NCI-H1417 (cell line): ENCODE results near the gene ANG.
"Not testable (repeated sequence)": the region's sequence is repeated elsewhere in the genome, so short reads cannot be mapped to it uniquely, and the experiment has no call there.

Experiments
- DNase-seq, 3 experiments: peaks; one replicate each; lab custom pipeline; 2025; lab: John Stamatoyannopoulos, UW

Gene ANG

DNA sequence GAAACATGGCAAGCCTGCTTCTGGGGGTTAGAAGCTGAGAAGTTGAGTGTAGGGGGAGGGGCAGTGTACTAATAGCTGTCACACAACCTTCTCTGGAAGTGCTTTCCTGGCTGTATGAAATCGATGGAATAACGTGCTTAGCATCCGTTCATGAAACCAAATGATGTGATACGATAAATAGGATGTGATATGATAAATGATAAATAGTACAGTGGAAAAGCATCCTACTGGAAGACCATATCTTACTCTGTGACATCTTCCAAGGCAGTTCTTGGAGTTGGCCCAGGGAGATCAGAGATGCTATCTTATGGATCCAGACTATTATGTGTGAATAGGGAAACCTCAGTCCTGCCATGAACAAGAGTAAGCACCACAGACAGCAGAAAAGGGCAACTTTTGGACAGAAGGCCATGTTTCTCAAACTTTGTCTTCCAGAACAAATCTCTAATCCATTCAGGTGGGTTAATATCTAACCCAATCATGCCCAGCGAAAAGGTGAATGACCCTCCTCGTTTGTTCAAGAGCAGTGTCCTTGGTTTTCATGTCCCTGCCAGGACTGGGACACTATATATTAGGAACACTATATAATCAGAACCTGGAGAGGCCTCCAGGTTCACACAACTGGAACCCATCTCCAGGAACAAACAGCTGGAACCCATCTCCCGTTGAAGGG is at the start of gene ANG:
Gene ANG (plus strand): TSS at position 598 of the 673 bp plus-strand sequence. CDS start 4,801 bp downstream, outside the sequence.
- DNase-seq = no peak

DNA sequence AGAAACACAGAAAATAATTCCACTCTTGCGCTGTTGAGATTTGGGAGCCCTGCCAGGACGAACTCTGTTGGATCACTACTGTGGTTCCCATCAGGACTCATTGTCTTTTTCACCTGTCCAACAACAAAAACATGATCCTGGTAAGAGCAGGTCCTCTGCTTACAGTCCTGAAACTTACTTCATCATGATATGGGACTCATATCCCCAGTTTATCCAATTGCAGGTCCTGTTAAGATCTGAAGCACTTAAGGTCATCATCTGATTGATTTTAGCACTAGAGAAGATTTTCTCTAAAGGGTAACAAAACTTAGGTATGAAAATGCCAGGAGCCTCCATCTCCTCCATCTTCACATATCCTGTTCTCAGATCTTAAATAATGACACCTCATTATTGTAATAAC is 47.0 kb upstream of the ANG start, which contains the start of gene OR6S1:
Gene OR6S1 (minus strand): TSS at position 101 of the 400 bp plus-strand sequence. CDS start 0 bp downstream, at position 101.
- DNase-seq = no peak

DNA sequence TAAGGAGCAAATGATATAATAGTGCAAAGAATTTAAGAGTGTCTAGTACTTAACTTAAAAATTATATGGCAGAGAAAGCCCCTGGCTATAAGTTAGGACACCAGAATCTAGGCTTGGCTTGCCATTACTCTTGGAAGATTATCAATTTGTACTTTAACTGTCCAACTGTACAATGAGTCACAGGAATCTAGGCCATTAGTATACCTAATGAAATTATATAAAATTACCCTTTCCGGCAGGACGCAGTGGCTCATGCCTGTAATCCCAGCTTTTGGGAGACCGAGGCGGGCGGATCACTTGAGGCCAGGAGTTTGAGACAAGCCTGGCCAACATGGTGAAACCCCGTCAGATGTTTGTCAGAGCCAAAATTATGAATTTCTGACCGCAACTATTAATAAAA is 46.4 kb upstream of the ANG start:
- DNase-seq = no peak

DNA sequence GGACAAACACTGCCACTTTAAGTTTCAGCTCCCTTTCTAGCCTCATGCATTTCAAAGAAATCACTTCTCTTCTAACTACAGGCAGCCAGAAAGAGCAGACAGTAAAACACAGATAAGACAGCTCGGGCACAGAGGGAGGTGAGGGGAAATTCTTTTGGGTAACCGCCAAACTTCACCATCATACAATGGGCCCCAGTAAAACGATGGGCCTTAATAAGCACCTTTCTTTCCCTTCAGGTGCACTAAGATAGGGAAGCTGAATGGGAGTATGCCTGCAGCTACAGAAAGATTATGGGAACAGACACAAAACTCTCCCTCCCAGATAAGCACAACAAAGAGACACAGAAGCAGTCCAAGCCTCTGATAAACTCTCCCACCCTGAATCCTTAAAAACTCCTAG is 45.8 kb upstream of the ANG start:
- not testable (repeated sequence) for DNase-seq

DNA sequence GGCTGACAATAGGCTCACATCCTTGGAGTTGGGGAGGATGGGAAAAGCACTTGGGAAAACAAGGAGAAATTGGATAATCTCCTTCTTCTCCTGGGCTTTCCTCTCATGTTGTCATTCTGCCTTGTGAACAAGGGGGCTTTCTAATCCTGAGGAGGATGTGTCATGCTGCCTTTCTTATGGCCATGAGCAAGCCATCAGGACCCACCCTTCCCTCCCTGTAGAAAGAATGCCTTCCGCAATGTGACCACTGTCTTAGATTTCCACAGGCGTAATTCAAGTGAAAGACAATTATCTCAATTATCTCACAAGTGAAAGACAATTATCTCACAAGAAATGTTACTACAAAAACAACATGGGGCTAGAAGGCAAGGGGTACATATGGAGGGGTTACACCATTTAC is 44.0 kb upstream of the ANG start:
- DNase-seq = no peak

DNA sequence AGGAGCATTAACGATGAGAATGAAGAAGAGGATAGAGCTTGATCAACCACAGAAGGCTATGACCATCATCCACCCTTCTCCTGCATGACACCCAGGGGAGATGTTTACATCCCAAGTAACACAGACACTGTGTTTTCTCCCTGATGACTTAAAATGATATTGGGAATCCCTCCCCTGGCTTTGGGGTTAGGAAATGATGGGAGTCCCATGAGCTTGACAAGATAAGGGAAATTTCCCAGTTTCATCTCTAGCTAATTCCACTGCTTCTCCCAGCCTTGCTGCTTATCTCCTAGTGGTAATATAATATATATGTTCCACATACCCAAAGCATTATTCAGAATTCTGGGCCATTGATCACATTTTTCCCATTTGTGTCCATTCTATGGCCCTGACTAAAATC is 43.1 kb upstream of the ANG start:
- DNase-seq = no peak

DNA sequence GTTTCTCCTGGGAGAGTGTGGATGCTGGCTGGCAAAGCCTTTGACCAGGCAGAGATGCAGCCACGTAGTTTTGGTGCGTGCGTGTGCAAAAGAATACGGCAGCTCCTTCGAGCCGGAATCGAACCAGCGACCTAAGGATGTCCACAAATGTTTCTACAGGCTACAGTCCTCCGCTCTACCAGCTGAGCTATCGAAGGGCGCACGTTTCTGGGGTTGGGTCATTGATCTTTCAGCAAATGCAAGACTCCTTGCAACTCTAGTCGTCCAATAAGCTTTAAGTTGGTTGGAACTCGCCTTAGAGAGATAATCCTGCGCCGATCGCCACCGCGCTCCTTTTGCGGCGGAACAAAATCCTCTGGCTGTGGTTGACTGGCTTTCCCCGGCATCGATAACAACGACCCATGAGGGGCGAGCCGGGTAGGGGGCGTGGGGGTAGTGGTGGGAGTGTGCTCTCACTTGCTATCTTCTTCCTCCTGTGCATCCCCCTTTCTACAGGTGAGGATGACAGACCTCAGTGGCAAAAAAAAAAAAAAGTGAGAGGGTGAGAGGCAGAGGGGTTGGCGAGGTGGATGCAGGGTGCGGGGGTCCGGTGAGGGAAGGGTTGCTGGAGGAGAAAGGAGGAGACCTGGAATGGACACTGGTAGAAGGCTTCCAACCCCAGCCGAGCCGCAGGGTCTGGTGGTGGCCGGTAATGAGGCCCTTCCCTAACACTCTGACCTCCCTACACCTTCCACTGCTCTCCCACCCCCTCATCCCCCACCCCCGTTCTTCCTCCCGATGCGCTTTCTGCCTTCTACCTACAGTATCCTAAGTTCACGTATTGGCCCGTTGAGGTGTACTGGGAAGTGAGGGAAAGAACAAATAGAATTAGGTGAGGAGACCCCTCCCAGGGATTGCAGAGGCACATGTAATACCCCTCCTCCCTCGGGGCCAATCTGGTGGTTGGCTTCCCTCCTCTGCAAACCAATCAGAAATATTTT is 35.3 kb upstream of the ANG start:
- no peak for DNase-seq

DNA sequence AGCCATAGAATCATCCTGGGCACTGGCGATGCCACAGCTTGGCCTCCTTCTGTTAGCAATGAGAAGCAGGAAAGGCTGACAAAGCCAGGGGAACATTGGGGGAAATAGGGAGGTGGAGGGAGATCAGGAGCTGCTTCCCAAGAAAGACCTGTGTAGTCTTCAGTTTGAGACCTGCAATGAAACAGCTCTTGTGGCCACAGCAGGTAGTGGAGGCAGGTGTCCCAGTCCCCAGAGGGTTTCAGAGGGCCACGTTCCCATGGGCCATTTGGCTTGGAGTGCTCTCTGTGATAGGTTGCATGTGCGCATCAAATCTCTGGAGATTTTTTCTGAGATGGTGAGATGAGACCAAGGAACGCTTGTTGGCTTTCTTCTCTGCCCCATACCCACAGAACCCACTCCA is 32.7 kb upstream of the ANG start:
- DNase-seq = no peak

DNA sequence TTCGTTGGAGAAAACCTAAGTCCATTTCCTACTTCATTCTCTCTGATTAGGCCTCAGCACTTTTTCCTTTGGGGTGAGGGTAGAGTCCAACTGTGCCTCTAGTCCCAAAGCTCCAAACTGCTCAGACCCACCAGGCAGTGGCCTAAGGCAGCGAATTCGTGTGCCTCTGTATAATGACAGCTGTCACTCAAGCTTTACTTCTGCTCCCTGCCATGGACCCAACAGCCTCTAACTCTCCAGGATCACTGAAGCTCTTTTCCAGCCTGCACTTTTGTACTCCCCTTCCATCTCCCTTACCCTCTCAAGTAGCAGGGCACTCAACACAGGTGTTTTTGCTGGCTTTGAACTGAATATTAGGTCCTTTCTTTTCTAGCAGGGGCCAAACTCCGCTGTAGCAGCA is 32.3 kb upstream of the ANG start:
- no peak for DNase-seq

DNA sequence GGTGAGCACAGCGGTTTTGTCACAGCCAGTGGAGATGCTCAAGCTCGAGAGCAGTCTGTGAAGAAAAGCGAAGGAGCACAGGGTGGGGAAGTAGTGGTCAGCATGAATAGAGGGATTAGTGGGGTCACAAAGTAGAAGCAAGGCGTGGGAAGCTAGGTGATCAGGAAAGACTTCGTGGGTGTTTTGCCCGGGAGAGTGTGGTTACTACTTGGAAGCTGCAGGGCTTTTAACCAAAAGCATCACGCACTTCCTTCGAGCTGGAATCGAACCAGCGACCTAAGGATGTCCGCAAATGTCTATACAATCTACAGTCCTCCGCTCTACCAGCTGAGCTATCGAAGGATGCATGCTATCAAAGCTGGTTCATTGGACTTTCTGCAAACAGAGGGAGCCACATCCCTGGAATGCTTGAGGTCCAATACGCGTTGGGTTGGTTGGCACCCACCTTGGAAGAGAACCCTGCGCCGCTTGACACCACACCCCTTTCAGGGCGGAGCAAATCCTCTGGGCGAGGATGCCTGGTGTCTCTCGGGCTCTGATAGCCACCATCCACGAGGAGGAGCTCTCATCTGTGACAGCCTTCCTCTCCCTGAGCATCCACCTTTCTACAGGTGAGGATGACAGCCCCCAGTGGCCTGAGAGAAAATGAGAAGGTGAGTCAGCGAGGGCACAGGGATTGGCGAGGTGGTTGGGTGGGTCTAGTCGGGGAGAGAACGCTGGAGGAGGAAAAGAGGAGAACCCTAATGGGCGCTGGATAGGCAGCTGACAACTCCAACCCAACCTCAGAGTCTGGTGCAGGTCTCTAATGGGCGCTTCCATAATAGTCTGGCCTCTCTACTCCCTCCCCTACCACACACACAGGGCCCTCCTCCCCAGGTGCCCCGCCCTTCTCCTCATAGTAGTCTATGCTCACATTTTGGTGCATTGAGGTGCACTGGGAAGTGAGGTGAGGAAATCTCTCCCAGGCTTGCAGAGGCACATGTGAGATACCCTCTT is 31.1 kb upstream of the ANG start:
- DNase-seq = no peak

DNA sequence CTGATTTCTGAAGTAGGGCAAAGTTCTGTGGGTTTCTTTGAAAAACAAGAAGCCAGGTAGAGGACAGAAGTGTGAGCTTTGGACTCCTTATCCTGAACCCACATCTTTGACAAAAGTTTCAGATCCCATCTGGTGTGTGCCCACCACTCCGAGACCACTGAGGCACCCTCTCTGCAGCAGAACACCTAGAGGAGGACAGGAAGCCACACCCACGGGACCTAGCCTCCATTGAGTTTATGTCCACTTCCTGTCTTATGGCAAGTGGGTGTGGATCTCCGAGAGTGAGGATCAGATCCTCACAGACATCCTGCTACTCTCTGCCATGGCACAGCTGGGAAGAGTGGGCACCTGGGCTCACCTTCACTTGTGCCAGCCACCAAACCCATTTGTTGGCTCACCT is 30.3 kb upstream of the ANG start:
- DNase-seq = no peak

DNA sequence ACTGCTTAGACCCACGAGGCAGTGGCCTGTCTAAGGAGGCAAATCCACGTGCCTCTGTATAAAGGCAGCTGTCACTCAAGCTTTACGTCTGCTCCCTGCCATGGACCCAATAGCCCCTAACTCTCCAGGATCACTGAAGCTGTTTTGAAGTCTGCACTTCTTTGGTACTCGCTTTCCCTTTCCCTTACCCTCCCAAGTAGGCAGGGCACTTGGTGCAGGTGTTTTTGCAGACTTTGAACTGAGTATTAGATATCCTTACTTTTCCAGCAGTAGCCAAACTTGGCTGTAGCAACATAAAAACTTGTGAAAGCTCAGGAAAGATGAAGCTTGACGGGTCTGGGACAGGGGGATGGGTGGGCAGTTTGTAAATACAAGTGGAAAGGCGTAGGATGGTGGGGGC is 29.2 kb upstream of the ANG start:
- DNase-seq = no peak

DNA sequence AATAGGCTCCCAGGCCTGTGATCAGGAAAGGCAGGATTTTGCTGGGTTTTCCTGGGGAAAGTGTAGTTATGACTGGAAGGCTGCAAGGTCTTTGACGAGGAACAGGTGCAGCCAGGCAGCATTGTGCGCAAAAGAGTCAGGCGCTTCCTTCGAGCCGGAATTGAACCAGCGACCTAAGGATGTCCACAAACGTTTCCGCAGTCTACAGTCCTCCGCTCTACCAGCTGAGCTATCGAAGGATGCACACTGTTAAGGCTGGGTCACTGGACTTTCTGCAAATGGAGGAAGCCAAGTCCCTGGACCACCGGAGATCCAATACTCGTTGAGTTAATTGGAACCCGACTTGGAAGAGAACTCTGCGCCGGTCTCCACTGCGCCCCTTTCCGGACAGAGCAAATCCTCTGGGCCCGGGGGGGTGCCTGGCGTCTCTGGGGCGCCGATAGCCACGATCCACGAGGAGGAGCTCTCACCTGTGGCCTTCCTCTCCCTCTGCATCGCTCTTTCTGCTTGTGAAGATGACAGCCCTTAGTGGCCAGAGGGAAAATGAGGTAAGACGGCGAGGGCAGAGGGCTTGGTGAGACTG is 28.7 kb upstream of the ANG start:
- no peak for DNase-seq

DNA sequence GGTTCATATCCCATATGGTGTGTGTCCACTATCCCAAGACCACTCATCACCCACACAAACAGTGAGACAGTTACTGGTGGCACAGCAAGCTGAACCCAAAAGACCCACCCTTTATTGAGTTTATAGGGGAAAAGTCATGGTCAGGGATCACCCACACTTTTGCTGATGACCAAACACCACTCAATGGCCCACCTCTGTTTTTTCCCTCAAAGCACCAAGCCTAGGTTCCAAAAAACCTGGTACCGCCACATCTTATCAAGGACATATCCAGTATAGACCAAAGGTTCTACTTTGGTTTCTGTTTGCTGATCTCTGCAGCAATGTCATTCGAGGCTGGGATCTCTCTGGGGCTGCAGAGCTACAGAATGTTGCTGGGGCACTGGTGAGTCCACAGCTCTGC is 27.4 kb upstream of the ANG start:
- DNase-seq = no peak

DNA sequence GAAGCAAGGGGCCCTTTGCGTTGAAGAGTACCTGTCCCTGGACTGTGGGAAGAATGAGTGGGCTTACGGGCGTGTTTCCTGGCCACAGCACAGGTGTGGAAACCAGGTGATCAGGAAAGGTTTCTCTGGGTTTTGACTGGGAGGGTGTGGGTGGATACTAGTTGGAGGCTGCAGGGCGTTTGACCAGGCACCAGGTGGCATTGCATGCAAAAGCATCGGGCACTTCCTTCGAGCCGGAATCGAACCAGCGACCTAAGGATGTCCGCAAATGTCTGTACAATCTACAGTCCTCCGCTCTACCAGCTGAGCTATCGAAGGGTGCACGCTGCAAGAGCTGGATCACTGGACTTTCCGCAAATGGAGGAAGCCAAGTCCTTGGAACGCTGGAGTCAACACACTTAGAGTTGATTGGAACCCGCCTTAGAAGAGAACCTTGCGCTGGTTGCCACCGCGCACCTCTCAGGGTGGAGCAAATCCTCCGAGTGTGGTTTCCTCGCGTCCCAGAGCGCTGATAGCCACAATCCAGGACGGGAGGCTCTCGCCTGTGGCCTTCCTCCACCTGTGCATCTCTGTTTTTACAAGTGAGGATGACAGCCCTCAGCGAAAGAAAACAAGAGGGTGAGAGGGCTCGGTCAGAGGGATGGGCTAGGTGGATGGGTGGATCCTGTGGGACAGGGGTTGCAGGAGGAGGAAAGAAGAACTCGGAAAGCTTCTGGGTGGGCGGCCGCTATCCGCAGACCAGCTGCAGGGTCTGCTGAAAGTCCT is 25.4 kb upstream of the ANG start:
- no peak for DNase-seq

DNA sequence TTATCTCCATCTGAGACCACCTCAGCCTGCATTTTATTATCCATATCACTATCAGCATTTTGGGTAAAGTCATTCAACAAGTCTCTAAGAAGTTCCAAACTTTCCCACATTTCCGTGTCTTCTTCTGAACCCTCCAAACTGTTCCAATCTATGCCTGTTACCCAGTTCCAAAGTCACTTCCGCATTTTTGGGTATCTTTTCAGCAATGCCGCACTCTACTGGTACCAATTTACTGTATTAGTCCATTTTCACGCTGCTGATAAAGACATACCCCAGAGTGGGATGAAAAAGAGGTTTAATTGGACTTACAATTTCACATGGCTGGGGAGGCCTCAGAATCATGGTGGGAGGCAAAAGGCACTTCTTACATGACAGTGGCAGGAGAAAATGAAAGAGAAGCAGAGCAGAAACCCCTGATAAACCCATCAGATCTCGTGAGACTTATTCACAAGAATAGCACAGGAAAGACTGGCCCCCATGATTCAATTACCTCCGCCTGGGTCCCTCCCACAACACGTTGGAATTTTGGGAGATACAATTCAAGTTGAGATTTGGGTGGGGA is 22.1 kb upstream of the ANG start:
- DNase-seq = not testable (repeated sequence)

DNA sequence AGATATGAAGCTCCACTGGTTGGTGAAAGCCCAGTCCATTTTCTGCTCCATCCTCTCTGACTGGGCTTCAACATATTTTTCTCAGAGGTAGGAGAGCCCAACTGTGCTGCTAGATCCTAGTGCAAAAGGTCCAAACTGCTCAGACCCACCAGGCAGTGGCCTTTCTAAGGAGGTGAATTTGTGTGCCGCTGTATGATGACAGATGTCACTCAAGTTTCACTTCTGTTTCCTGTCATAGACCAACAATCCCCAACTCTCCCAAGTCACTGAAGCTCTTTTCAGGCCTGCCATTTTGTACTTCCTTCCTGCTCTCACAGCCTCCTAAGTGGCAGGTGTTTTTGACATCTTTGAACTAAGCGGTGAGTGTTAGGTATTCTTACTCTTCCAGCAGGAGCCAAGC is 20.6 kb upstream of the ANG start:
- no peak for DNase-seq

DNA sequence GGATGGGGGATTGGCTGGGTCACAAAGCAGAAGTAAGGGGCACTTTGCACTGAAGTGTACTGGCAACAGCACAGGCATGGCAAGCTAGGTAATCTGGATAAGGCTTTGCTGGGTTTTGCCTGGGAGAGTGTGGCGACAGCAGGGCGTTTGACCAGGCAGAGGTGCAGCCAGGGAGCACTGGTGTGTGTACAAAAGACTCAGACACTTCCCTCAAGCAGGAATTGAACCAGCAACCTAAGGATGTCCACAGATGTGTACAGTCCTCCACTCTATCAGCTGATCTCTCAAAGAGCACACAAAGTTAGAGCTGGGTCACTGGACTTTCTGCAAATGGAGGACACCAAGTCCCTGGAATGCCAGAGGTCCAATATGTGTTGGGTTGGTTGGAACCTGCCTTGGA is 19.6 kb upstream of the ANG start:
- no peak for DNase-seq

DNA sequence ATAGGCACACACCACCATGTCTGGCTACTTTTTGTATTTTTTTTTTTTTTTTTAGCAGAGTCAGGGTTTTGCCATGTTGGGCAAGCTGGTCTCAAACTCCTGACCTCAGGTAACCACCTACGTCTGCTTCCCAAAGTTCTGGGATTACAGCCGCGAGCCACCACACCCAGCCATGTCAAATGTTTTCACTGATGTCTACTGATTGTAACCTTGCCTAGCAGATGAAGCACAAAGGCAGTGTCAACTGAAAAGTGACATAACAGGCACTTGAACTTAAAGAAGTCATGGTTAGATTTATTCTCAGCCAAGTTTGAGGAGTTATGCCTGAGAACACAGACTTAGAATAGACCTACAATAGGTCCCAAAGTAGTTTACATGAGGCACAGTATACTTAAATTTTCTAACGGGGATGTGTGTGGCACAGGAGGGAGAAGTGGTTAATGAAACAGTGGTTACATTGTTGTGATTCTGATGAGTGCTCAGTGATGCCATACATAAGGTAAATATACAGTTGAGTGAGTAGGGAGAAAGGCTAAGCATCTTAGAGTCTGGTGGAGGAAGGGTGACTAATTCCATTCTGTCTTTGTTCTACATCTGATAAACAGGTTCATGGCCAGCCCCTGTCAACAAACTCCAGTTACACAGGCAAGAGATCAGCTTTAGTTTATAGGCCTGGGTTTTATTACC is 16.8 kb upstream of the ANG start:
- no peak for DNase-seq

DNA sequence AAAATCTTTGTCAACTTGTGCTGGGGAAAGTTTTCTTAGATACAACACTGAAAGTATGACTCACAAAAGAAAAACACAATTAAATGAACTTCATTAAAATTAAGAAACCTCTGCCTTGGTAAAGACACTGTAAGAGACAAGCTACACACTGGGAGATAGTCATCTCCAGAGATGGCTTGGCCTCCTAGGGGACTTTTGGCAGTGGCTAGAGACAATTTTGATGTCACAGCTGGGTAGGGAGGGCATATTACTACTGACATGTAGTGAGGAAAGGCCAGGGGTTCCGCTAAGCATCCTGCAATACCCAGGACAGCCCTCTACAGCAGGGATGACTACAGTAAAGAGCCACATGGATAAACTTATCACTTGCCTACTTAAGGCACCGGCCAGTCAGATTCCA is 12.9 kb upstream of the ANG start:
- DNase-seq = no peak
